Smooth muscle cell (in vitro differentiated cells): Measurements from ENCODE around the gene DAB2. TPM values are rescaled to one million over a fixed set of nuclear protein-coding genes. Genes with fewer than 3 reads are reported as not detected.
A peak's percentile ranks its signal among the peaks of the same experiment; 100 is the strongest.

ENCODE experiments used
- DNase-seq: peaks from one replicate; lab custom pipeline; 2025; ENCODE audit not compliant: unreplicated experiment; lab: John Stamatoyannopoulos, UW
- H2AFZ ChIP-seq: fragments of 200-600 bp; sonication (generic); 2 replicates; pipeline ENCODE4 v1.6.0; 2016; ENCODE audit warnings: antibody characterized with exemption, low read depth, mild to moderate bottlenecking
- H3F3A ChIP-seq: fragments of 200-600 bp; sonication (generic); 2 replicates; pipeline ENCODE4 v1.6.0; 2017; ENCODE audit warnings: antibody characterized with exemption, low read depth
- H3K27ac ChIP-seq: fragments of 200-600 bp; sonication (generic); 2 replicates; pipeline ENCODE4 v1.5.1; 2016; ENCODE audit warnings: low read depth, mild to moderate bottlenecking
- H3K27me3 ChIP-seq: fragments of 200-600 bp; sonication (generic); 2 replicates; pipeline ENCODE4 v1.6.1; 2016; ENCODE audit warnings: low read depth, mild to moderate bottlenecking
- H3K36me3 ChIP-seq: fragments of 200-600 bp; sonication (generic); 2 replicates; pipeline ENCODE4 v1.5.1; 2016; ENCODE audit warnings: low read depth
- H3K4me1 ChIP-seq: fragments of 200-600 bp; sonication (generic); 2 replicates; pipeline ENCODE4 v1.5.1; 2016; ENCODE audit warnings: low read depth
- H3K4me2 ChIP-seq: fragments of 200-600 bp; sonication (generic); 2 replicates; pipeline ENCODE4 v1.6.0; 2016; ENCODE audit warnings: mild to moderate bottlenecking
- H3K4me3 ChIP-seq: fragments of 200-600 bp; sonication (generic); 2 replicates; pipeline ENCODE4 v1.5.1; 2016; ENCODE audit warnings: mild to moderate bottlenecking
- H3K79me2 ChIP-seq: fragments of 200-600 bp; sonication (generic); 2 replicates; pipeline ENCODE4 v1.6.0; 2016; ENCODE audit warnings: low read depth, mild to moderate bottlenecking
- H3K9ac ChIP-seq: fragments of 200-600 bp; sonication (generic); 2 replicates; pipeline ENCODE4 v1.6.0; 2016; ENCODE audit warnings: low read depth
- H3K9me3 ChIP-seq: fragments of 200-600 bp; sonication (generic); replicated peaks from 2 replicates; pipeline ENCODE4 v1.5.1; 2016; ENCODE audit warnings: low read depth
- H4K20me1 ChIP-seq: fragments of 200-600 bp; sonication (generic); 2 replicates; pipeline ENCODE4 v1.6.0; 2016; ENCODE audit warnings: low read depth
- WGBS: methylation state at CpG from one replicate; pipeline ENCODE4 v1.1.7; 2016; ENCODE audit warnings: low lambda C conversion rate; 5-methylcytosine and 5-hydroxymethylcytosine counted together
- polyA plus RNA-seq: library from polyadenylated mRNA; unstranded; fragments of >200 nt; fragmentation: Nextera tagmentation; extraction: Ambion mirVana; gene quantifications from 2 replicates; pipeline ENCODE4 v1.2.1, GENCODE V29; 2016
- total RNA-seq: library from RNA; depleted of rRNA; stranded (reverse); fragments of >200 nt; gene quantifications from 2 replicates; pipeline ENCODE4 v1.2.3, GENCODE V29; 2014
- TF ChIP-seq, protein P1 (sequence below): fragments of 200-600 bp; sonication (generic); IDR thresholded peaks from 2 replicates; pipeline ENCODE4 v1.5.1; 2017; ENCODE audit warnings: borderline replicate concordance, mild to moderate bottlenecking, antibody characterized with exemption; ENCODE audit not compliant: insufficient read depth, poor library complexity, severe bottlenecking

The DAB2 gene
- total and polyA plus RNA-seq, 2 experiments from 2014 or later: 87.2 to 105 TPM

DNA sequence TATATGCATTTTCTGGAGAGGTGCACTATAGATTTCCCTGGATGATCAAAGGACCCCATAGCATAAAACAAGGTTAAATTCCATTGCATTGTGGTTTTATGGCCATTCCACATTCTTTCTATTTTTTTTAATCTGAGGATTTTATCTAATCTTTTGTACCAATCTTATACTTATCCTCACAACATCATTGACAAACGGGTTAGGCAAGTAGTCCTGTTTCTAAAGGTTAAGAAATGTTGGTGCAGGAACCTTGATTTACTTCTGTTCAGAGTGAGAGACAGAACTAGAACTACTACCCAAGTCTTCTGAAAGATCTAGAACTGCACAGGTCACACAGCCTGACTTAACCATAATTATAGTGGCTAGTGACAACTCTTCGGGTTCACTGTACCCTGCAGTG is 5.7 kb upstream of the DAB2 start:
- 71% methylated on average over 2 of the region's 2 CpGs for WGBS

DNA sequence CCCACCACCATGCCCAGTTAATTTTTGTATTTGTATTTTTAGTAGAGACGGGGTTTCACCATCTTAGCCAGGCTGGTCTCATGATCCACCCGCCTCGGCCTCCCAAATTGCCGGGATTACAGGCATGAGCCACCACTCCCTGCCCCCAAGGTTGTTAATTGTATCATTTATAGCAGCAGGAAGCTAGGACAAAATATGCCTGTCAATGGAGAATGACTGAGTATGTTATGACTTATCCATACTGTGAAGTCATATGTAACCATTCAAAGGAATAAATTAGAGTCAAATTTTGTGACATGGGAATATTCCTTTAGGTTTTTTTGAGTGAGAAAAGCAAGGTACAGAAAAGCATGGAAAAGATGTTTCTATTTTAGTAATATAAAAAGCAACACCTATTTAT is 3.9 kb upstream of the DAB2 start:
- 88% methylated on average over 4 of the region's 4 CpGs for WGBS
- H3K4me2 ChIP-seq: no peak overlapping the region
- no peak for DNase-seq
- TF ChIP-seq, protein P1, sequence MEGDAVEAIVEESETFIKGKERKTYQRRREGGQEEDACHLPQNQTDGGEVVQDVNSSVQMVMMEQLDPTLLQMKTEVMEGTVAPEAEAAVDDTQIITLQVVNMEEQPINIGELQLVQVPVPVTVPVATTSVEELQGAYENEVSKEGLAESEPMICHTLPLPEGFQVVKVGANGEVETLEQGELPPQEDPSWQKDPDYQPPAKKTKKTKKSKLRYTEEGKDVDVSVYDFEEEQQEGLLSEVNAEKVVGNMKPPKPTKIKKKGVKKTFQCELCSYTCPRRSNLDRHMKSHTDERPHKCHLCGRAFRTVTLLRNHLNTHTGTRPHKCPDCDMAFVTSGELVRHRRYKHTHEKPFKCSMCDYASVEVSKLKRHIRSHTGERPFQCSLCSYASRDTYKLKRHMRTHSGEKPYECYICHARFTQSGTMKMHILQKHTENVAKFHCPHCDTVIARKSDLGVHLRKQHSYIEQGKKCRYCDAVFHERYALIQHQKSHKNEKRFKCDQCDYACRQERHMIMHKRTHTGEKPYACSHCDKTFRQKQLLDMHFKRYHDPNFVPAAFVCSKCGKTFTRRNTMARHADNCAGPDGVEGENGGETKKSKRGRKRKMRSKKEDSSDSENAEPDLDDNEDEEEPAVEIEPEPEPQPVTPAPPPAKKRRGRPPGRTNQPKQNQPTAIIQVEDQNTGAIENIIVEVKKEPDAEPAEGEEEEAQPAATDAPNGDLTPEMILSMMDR: no peak
- H2AFZ ChIP-seq: no peak overlapping the region
- peaks cover 1% of the 10 kb centered on the region for H3K79me2 ChIP-seq
- no peak overlapping the region for H3K9ac ChIP-seq
- H3K36me3 ChIP-seq: no peaks in the 10 kb centered on the region
- H3K27ac ChIP-seq: no peak overlapping the region
- H3K27me3 ChIP-seq: no peaks in the 10 kb centered on the region
- H3K9me3 ChIP-seq: no peaks in the 10 kb centered on the region
- H3K4me1 ChIP-seq: peaks cover 24% of the 10 kb centered on the region
- no peak overlapping the region for H3K4me3 ChIP-seq
- H3F3A ChIP-seq: peaks cover 11% of the 10 kb centered on the region
- H4K20me1 ChIP-seq: no peaks in the 10 kb centered on the region

More for the DNA sequence above, 5.7 kb upstream of the DAB2 start:
- Histone ChIP-seq H3K9me3 (no peaks in the 10 kb centered on the region), H3K36me3 (no peaks in the 10 kb centered on the region), H3K27me3 (no peaks in the 10 kb centered on the region), H3K4me1 (peaks cover 19% of the 10 kb centered on the region), H3K27ac (no peak overlapping the region), H3K9ac (no peak overlapping the region), H4K20me1 (no peaks in the 10 kb centered on the region), H3K79me2 (no peaks in the 10 kb centered on the region), H2AFZ (no peak overlapping the region), H3K4me2 (no peak overlapping the region), H3K4me3 (no peak overlapping the region), H3F3A (peaks cover 9% of the 10 kb centered on the region)
- no peak for DNase-seq
- TF ChIP-seq, protein P1: no peak

DNA sequence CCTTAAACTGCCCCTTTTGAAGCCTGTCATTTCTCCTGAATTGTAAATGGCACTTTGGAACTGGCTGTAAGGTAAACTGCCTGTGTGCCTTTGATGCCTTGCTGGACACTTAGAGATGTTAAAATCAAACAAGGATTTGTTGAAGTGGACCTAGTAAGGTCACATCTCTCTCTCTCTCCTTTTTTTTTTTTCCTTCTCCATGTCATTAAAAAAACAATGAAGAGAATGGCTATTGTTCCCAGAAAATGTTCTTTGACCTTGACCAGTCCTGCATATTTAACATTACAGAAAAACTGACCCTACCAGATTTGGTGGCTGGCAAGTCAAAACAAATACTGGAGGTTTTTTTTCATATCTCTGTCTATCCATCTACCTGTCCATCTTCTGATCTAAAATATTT is 2.9 kb upstream of the DAB2 start:
- DNase-seq: no peak
- Histone ChIP-seq H3K9ac (no peak overlapping the region), H3K9me3 (no peaks in the 10 kb centered on the region), H3K27me3 (no peaks in the 10 kb centered on the region), H3K4me2 (peak overlapping the region; percentile 84), H3K27ac (peak overlapping the region; percentile 87), H2AFZ (no peak overlapping the region), H3K4me3 (no peak overlapping the region), H3K79me2 (peaks cover 11% of the 10 kb centered on the region), H4K20me1 (peaks cover 9% of the 10 kb centered on the region), H3K36me3 (no peaks in the 10 kb centered on the region), H3K4me1 (peaks cover 31% of the 10 kb centered on the region), H3F3A (peaks cover 21% of the 10 kb centered on the region)
- TF ChIP-seq, protein P1: no peak

- H4K20me1 ChIP-seq: peaks cover 13% of the 10 kb centered on the region
- peaks cover 15% of the 10 kb centered on the region for H3K79me2 ChIP-seq
- H3K27me3 ChIP-seq: no peaks in the 10 kb centered on the region
- H3K4me1 ChIP-seq: peaks cover 35% of the 10 kb centered on the region
- no peaks in the 10 kb centered on the region for H3K9me3 ChIP-seq
- 11% methylated on average over 3 of the region's 3 CpGs for WGBS
- H3K4me2 ChIP-seq: peak overlapping the region; percentile 84
- H3K4me3 ChIP-seq: peak overlapping the region; percentile 16
- no peak overlapping the region for H2AFZ ChIP-seq
- H3F3A ChIP-seq: peaks cover 22% of the 10 kb centered on the region
- peak overlapping the region; percentile 87 for H3K27ac ChIP-seq
- H3K9ac ChIP-seq: peak overlapping the region; percentile 41
- TF ChIP-seq, protein P1: no peak
- DNase-seq: no peak
- H3K36me3 ChIP-seq: no peaks in the 10 kb centered on the region
Observed at GRCh38 chr5:39427229-39427628, 2.4 kb upstream of the DAB2 start.
